HG02943 (cell line): ENCODE data around the gene KYAT1.
"Not testable (repeated sequence)": the region's sequence is repeated elsewhere in the genome, so short reads cannot be mapped to it uniquely, and the experiment has no call there.

ENCODE experiments used
- ATAC-seq: cut with Tn5 transposase; IDR thresholded peaks from one replicate; pipeline ENCODE4 v1.9.1; 2021; ENCODE audit warnings: mild to moderate bottlenecking, low read depth, moderate library complexity; ENCODE audit not compliant: unreplicated experiment

Gene KYAT1

GRCh38 chr9:128886211-128886891, 4.6 kb upstream of the KYAT1 start:
- no peak for ATAC-seq

- ATAC-seq, result no peak
Observed at GRCh38 chr9:128885798-128886197, 4.0 kb upstream of the KYAT1 start.

GRCh38 chr9:128885376-128885775, 3.6 kb upstream of the KYAT1 start:
- no peak for ATAC-seq

- no peak for ATAC-seq
Observed at GRCh38 chr9:128884164-128884563, 2.4 kb upstream of the KYAT1 start.

- ATAC-seq, result no peak
Observed at GRCh38 chr9:128882677-128883603, 1.2 kb upstream of the KYAT1 start.

- ATAC-seq, result no peak
Observed at GRCh38 chr9:128877852-128878251, 3.9 kb downstream of the KYAT1 start.

- ATAC-seq, result not testable (repeated sequence)
Observed at GRCh38 chr9:128870941-128871265, 10.8 kb downstream of the KYAT1 start.

GRCh38 chr9:128870128-128870940, 11.4 kb downstream of the KYAT1 start:
- no peak for ATAC-seq

- no peak for ATAC-seq
Observed at GRCh38 chr9:128863647-128864046, 18.1 kb downstream of the KYAT1 start.

GRCh38 chr9:128862401-128862851, 19.3 kb downstream of the KYAT1 start:
- no peak for ATAC-seq

- no peak for ATAC-seq
Observed at GRCh38 chr9:128861501-128861900, 20.2 kb downstream of the KYAT1 start.

- ATAC-seq, result no peak
Observed at GRCh38 chr9:128860937-128861336, 20.8 kb downstream of the KYAT1 start.

GRCh38 chr9:128858476-128858875, 23.3 kb downstream of the KYAT1 start:
- not testable (repeated sequence) for ATAC-seq

GRCh38 chr9:128854454-128854853, 27.3 kb downstream of the KYAT1 start:
- ATAC-seq, result not testable (repeated sequence)

- not testable (repeated sequence) for ATAC-seq
Observed at GRCh38 chr9:128852646-128853045, 29.1 kb downstream of the KYAT1 start.

GRCh38 chr9:128851779-128852600, 29.8 kb downstream of the KYAT1 start:
- ATAC-seq, result not testable (repeated sequence)

GRCh38 chr9:128851024-128851423, 30.7 kb downstream of the KYAT1 start:
- ATAC-seq, result not testable (repeated sequence)

- no peak for ATAC-seq
Observed at GRCh38 chr9:128847803-128848202, 33.9 kb downstream of the KYAT1 start.

GRCh38 chr9:128846680-128847030, 35.1 kb downstream of the KYAT1 start:
- ATAC-seq, result no peak
